Mucosa of descending colon (tissue), 3 donors: Measurements from ENCODE around the gene CCR5. TPM values are rescaled to one million over a fixed set of nuclear protein-coding genes. Genes with fewer than 3 reads are reported as not detected.
"Not testable (repeated sequence)": the region's sequence is repeated elsewhere in the genome, so short reads cannot be mapped to it uniquely, and the experiment has no call there.

Experiments used
- ATAC-seq: fragments of 200-7000 bp; cut with Tn5 transposase; one replicate; pipeline ENCODE4 v1.9.1; 2020; ENCODE audit warnings: mild to moderate bottlenecking, moderate library complexity
- DNase-seq, 3 donors: peaks; one replicate each; pipeline ENCODE4 v3.0.0-alpha.2; 2020
- H3K36me3 ChIP-seq: fragments of 200-600 bp; one replicate; pipeline ENCODE4 v1.8.0; 2021; ENCODE audit warnings: low read depth, mild to moderate bottlenecking
- H3K4me1 ChIP-seq: fragments of 200-600 bp; one replicate; pipeline ENCODE4 v1.8.0; 2021; ENCODE audit warnings: low read depth, mild to moderate bottlenecking
- H3K4me3 ChIP-seq: fragments of 200-600 bp; one replicate; pipeline ENCODE4 v1.8.0; 2021; ENCODE audit warnings: mild to moderate bottlenecking
- H3K9me3 ChIP-seq: fragments of 200-600 bp; one replicate; pipeline ENCODE4 v1.8.0; 2021; ENCODE audit warnings: mild to moderate bottlenecking
- intact Hi-C, 2 donors: fragments of 100-400 bp; cut with DNase I in 1 of 2; cut with micrococcal nuclease in 1 of 2; formaldehyde crosslinking; loops; one replicate each; pipeline versions ENCODE4 v1.11.0 to v1.11.1; 2022; cut with DNase I, micrococcal nuclease
- total RNA-seq, 3 donors: library from RNA; stranded (reverse); fragmentation: NEBNext Ultra II Directional in 2 of 3; extraction: Animal tissue kit (Norgen Biotek cat#: 25700) in 2 of 3; gene quantifications; one replicate each; pipeline versions ENCODE4 v1.2.1 to v1.2.4, GENCODE V29; 2021 to 2023
- TF ChIP-seq, protein P1 (sequence below): fragments of 200-600 bp; IDR thresholded peaks from one replicate; pipeline ENCODE4 v1.8.0; 2022; ENCODE audit warnings: antibody characterized with exemption, mild to moderate bottlenecking
- donor health status: DM: no; HTN: no; CAD: no; lungs with moderate emphysema.
- donor health status: DM: no; HTN: no; CAD: no.
- donor health status: DM: no; HTN: yes; CAD: no.

CCR5 gene
- total RNA-seq, 3 donors from 2014 or later: 1.9 to 3.4 (median 2.4) TPM

DNA sequence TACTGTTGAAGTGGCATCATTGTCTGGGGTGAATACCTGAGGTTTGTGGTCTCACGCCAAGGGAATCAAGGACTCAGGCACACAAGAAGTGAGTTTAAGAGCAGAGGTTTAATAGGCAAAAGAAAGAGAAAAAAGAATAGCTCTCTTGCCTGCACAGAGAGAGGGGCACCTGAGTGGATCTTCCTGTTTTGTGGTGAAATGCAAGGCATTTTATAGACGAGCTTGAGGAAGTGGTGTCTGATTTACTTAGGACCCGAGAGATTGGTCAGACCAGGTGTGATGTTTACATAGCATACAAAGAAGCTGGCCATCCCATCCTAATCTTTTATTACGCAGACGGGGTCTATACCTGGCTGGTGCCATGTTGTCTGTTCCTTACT lies 13.2 kb downstream of the CCR5 start:
- intact Hi-C loops: no loop called here
- H3K36me3 ChIP-seq: no peaks in the 10 kb centered on the region
- ATAC-seq (peak; percentile 17), DNase-seq (no peak)
- H3K9me3 ChIP-seq: no peaks in the 10 kb centered on the region
- TF ChIP-seq, protein P1, sequence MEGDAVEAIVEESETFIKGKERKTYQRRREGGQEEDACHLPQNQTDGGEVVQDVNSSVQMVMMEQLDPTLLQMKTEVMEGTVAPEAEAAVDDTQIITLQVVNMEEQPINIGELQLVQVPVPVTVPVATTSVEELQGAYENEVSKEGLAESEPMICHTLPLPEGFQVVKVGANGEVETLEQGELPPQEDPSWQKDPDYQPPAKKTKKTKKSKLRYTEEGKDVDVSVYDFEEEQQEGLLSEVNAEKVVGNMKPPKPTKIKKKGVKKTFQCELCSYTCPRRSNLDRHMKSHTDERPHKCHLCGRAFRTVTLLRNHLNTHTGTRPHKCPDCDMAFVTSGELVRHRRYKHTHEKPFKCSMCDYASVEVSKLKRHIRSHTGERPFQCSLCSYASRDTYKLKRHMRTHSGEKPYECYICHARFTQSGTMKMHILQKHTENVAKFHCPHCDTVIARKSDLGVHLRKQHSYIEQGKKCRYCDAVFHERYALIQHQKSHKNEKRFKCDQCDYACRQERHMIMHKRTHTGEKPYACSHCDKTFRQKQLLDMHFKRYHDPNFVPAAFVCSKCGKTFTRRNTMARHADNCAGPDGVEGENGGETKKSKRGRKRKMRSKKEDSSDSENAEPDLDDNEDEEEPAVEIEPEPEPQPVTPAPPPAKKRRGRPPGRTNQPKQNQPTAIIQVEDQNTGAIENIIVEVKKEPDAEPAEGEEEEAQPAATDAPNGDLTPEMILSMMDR: no peak
- H3K4me3 ChIP-seq: no peak overlapping the region
- peaks cover 22% of the 10 kb centered on the region for H3K4me1 ChIP-seq

DNA sequence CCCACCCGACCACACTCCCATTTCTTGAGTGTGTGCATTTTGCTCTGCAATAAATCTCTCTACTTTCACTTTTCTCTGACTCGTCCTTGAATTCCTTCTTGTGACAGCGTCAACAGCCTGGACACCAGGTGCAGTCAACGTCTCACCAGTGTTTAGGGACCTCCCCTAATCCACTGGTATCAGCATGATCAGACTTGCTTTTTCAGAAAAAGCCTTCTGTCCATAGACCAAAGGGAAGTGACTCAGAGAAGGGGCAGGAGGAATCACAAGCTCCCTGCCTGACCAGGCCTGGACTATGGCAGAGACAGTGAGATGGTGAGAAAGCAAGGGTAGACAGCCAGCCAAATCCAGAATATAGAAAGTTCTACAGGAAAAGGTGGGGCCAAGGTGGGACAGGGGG lies 15.5 kb downstream of the CCR5 start:
- H3K4me1 ChIP-seq: peaks cover 22% of the 10 kb centered on the region
- no peaks in the 10 kb centered on the region for H3K36me3 ChIP-seq
- TF ChIP-seq, protein P1: no peak
- intact Hi-C loops: no loop called here
- H3K4me3 ChIP-seq: no peak overlapping the region
- ATAC-seq (peak; percentile 87), DNase-seq (peak in 1 of 3 donors; percentile 42)
- H3K9me3 ChIP-seq: no peaks in the 10 kb centered on the region

DNA sequence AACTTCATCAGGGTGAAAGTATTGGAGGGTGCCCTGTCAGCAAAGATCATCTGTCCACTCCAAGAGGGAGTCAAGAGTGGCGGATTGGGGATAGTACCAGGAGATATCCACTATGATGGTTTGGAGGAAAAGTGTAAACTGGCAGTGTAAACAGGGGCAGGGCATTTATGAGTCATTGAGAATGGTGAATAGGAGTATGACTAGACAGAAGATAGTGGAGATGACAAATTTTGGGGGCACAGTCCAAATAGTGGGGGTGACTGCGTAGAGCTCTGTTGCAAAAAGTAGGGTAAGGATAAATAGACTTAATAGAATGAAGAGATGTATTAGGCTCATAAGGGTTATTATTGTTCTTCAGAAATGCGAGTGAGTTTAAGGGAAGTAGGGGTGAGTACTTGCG lies 18.1 kb downstream of the CCR5 start:
- DNase-seq, H3K4me3 ChIP-seq, H3K4me1 ChIP-seq, ATAC-seq, H3K36me3 ChIP-seq, H3K9me3 ChIP-seq, intact Hi-C loops: not testable (repeated sequence)

DNA sequence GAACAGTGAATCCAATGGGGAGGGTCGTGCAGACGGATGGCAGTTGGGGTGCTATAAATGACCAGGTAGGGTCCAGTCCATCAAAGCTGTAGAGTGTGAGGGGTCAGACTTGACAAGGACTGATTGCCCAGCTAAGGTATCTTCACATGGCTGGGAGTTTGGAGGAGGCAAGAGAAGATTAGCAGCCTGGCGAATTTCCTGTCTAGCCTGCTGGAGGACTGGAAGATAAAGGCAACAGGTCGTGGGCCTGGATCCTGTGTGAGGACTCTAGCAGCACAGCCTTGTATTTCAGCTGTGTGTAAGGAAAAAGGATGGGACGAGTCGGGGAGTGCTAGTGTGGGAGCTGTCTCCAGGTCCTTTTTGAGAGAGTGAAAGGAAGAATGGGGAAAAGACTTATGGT lies 18.6 kb downstream of the CCR5 start:
- Histone ChIP-seq H3K4me3 (no peak overlapping the region), H3K36me3 (no peaks in the 10 kb centered on the region), H3K4me1 (peaks cover 5% of the 10 kb centered on the region), H3K9me3 (no peaks in the 10 kb centered on the region)
- no peak for DNase-seq
- intact Hi-C loops: no loop called here
- ATAC-seq: no peak
- TF ChIP-seq, protein P1: no peak

DNA sequence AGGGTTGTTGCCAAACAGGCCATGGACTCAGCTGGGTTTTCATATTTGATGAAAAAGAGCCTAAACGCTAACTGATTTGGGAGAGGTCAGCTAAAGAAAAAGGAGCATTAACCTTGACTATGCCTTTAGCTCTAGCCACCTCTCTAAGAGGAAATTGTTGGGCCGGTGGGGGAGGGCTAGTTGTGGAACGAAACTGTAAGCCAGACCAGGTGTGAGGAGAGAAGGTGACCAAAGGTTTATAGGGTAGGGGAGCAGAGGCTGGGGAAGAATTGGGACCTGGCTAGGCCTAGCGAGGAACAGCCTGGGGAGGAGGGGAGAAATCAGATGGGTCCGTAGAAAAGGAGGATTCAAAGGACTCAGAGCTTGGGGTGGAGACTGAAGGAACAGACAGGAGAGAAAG lies 20.8 kb downstream of the CCR5 start:
- intact Hi-C loops, DNase-seq, H3K36me3 ChIP-seq, H3K4me1 ChIP-seq, H3K4me3 ChIP-seq, ATAC-seq, H3K9me3 ChIP-seq: not testable (repeated sequence)

DNA sequence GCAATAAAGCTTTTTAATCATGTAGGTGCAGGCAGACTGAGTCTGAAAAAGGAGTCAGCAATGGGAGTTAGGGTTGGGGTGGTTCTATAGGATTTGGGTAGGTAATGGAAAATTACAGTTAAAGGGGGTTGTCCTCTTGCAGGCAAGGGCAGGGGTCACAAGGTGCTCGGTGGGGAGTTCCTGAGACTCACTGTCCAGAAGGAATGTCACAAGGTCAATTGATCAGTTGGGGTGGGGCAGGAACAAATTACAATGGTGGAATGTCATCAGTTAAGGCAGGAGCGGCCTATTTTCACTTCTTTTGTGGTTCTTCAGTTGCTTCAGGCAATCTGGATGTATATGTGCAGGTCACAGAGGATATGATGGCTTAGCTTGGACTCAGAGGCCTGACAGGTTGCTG lies 22.3 kb downstream of the CCR5 start:
- DNase-seq (no peak), ATAC-seq (no peak)
- Histone ChIP-seq H3K4me3 (no peak overlapping the region), H3K4me1 (no peaks in the 10 kb centered on the region), H3K9me3 (no peaks in the 10 kb centered on the region), H3K36me3 (no peaks in the 10 kb centered on the region)
- TF ChIP-seq, protein P1: no peak
- intact Hi-C loops: no loop called here
